Mucosa of stomach (tissue), 1 donor: ENCODE measurements around the gene GAREM1.
A peak's percentile ranks its signal among the peaks of the same experiment; 100 is the strongest.
"Not testable (repeated sequence)": the region's sequence is repeated elsewhere in the genome, so short reads cannot be mapped to it uniquely, and the experiment has no call there.

Experiments used
- H3K27me3 ChIP-seq: one replicate; pipeline ENCODE4 v1.7.0; 2013; ENCODE audit warnings: mild to moderate bottlenecking, low read length; ENCODE audit not compliant: control insufficient read depth, insufficient read depth
- H3K36me3 ChIP-seq: one replicate; pipeline ENCODE4 v1.7.0; 2013; ENCODE audit warnings: low read length; ENCODE audit not compliant: control insufficient read depth, insufficient read depth
- H3K4me1 ChIP-seq: one replicate; pipeline ENCODE4 v1.7.0; 2013; ENCODE audit warnings: mild to moderate bottlenecking, low read length; ENCODE audit not compliant: control insufficient read depth, insufficient read depth
- H3K4me3 ChIP-seq: one replicate; pipeline ENCODE4 v1.7.0; 2013; ENCODE audit warnings: low read length
- H3K9ac ChIP-seq: one replicate; pipeline ENCODE4 v1.7.0; 2013; ENCODE audit warnings: mild to moderate bottlenecking, low read length, moderate library complexity
- H3K9me3 ChIP-seq: one replicate; pipeline ENCODE4 v1.7.0; 2013; ENCODE audit warnings: mild to moderate bottlenecking, low read length, moderate library complexity; ENCODE audit not compliant: control insufficient read depth
- donor health status: Pancreatic carcinoma.

The GAREM1 gene

GRCh38 chr18:32470714-32471633 lies at the start of gene GAREM1:
Gene GAREM1 (minus strand): TSS chr18:32470882. CDS start chr18:32470428, 454 bp downstream.
- Histone ChIP-seq H3K4me3 (peak within 1 kb of the TSS; percentile 80), H3K9ac (peak within 1 kb of the TSS; percentile 78), H3K4me1 (peaks cover 16% of the 10 kb centered on the region), H3K27me3 (no peaks in the 10 kb centered on the region), H3K9me3 (no peaks in the 10 kb centered on the region), H3K36me3 (no peaks in the 10 kb centered on the region)

GRCh38 chr18:32511147-32511546 lies 40.5 kb upstream of the GAREM1 start:
- no peaks in the 10 kb centered on the region for H3K36me3 ChIP-seq
- no peak overlapping the region for H3K9ac ChIP-seq
- no peaks in the 10 kb centered on the region for H3K4me1 ChIP-seq
- H3K9me3 ChIP-seq, result no peaks in the 10 kb centered on the region
- no peaks in the 10 kb centered on the region for H3K27me3 ChIP-seq
- no peak overlapping the region for H3K4me3 ChIP-seq

- Histone ChIP-seq H3K36me3 (no peaks in the 10 kb centered on the region), H3K4me1 (no peaks in the 10 kb centered on the region), H3K9me3 (no peaks in the 10 kb centered on the region), H3K4me3 (no peak overlapping the region), H3K9ac (no peak overlapping the region), H3K27me3 (no peaks in the 10 kb centered on the region)
These were observed 38.4 kb upstream of the GAREM1 start for GRCh38 chr18:32509111-32509510.

GRCh38 chr18:32507093-32507492 lies 36.4 kb upstream of the GAREM1 start:
- no peak overlapping the region for H3K9ac ChIP-seq
- H3K4me3 ChIP-seq, result no peak overlapping the region
- no peaks in the 10 kb centered on the region for H3K36me3 ChIP-seq
- H3K27me3 ChIP-seq, result no peaks in the 10 kb centered on the region
- H3K4me1 ChIP-seq, result no peaks in the 10 kb centered on the region
- no peaks in the 10 kb centered on the region for H3K9me3 ChIP-seq

- Histone ChIP-seq H3K9me3 (no peaks in the 10 kb centered on the region), H3K4me3 (no peak overlapping the region), H3K4me1 (peaks cover 5% of the 10 kb centered on the region), H3K36me3 (no peaks in the 10 kb centered on the region), H3K9ac (no peak overlapping the region), H3K27me3 (no peaks in the 10 kb centered on the region)
These were observed 31.3 kb upstream of the GAREM1 start for GRCh38 chr18:32502014-32502413.

GRCh38 chr18:32501242-32501641 lies 30.6 kb upstream of the GAREM1 start:
- H3K27me3 ChIP-seq, H3K9me3 ChIP-seq, H3K4me1 ChIP-seq, H3K9ac ChIP-seq, H3K4me3 ChIP-seq, H3K36me3 ChIP-seq: not testable (repeated sequence)

- no peaks in the 10 kb centered on the region for H3K36me3 ChIP-seq
- no peaks in the 10 kb centered on the region for H3K27me3 ChIP-seq
- H3K9me3 ChIP-seq, result no peaks in the 10 kb centered on the region
These were observed 12.3 kb upstream of the GAREM1 start for GRCh38 chr18:32483002-32483401.

GRCh38 chr18:32482117-32482516 lies 11.4 kb upstream of the GAREM1 start:
- Histone ChIP-seq H3K4me1 (peaks cover 19% of the 10 kb centered on the region), H3K36me3 (no peaks in the 10 kb centered on the region), H3K27me3 (no peaks in the 10 kb centered on the region), H3K9me3 (no peaks in the 10 kb centered on the region), H3K4me3 (no peak overlapping the region), H3K9ac (no peak overlapping the region)

More at GRCh38 chr18:32483002-32483401, 12.3 kb upstream of the GAREM1 start:
- Histone ChIP-seq H3K4me3 (no peak overlapping the region), H3K9ac (no peak overlapping the region), H3K4me1 (peaks cover 19% of the 10 kb centered on the region)

- Histone ChIP-seq H3K27me3 (no peaks in the 10 kb centered on the region), H3K9me3 (no peaks in the 10 kb centered on the region), H3K4me3 (no peak overlapping the region), H3K9ac (no peak overlapping the region), H3K36me3 (no peaks in the 10 kb centered on the region), H3K4me1 (peaks cover 19% of the 10 kb centered on the region)
These were observed 9.9 kb upstream of the GAREM1 start for GRCh38 chr18:32480581-32480980.

- no peaks in the 10 kb centered on the region for H3K36me3 ChIP-seq
- no peak overlapping the region for H3K9ac ChIP-seq
- H3K4me3 ChIP-seq, result no peak overlapping the region
- H3K4me1 ChIP-seq, result peaks cover 25% of the 10 kb centered on the region
- H3K27me3 ChIP-seq, result no peaks in the 10 kb centered on the region
- no peaks in the 10 kb centered on the region for H3K9me3 ChIP-seq
These were observed 8.1 kb upstream of the GAREM1 start for GRCh38 chr18:32478807-32479206.

- H3K27me3 ChIP-seq, result no peaks in the 10 kb centered on the region
- no peaks in the 10 kb centered on the region for H3K36me3 ChIP-seq
- no peak overlapping the region for H3K9ac ChIP-seq
- H3K4me1 ChIP-seq, result peaks cover 26% of the 10 kb centered on the region
- H3K4me3 ChIP-seq, result no peak overlapping the region
- no peaks in the 10 kb centered on the region for H3K9me3 ChIP-seq
These were observed 7.6 kb upstream of the GAREM1 start for GRCh38 chr18:32478317-32478716.

GRCh38 chr18:32476106-32476505 lies 5.4 kb upstream of the GAREM1 start:
- H3K27me3 ChIP-seq, result no peaks in the 10 kb centered on the region
- H3K4me3 ChIP-seq, result no peak overlapping the region
- peaks cover 25% of the 10 kb centered on the region for H3K4me1 ChIP-seq
- no peak overlapping the region for H3K9ac ChIP-seq
- H3K36me3 ChIP-seq, result no peaks in the 10 kb centered on the region
- no peaks in the 10 kb centered on the region for H3K9me3 ChIP-seq
